Erythroblast (primary cell): ENCODE results near the gene MOB3B.
A peak's percentile ranks its signal among the peaks of the same experiment; 100 is the strongest.

Experiments used
- DNase-seq, 2 experiments: peaks; one replicate each; lab custom pipeline; 2025; lab: John Stamatoyannopoulos, UW
- GATA1 ChIP-seq: IDR thresholded peaks from 2 replicates; pipeline ENCODE4 v1.6.1; 2011; ENCODE audit warnings: low read depth, mild to moderate bottlenecking, control low read depth, low read length, moderate library complexity
- POLR2A ChIP-seq: IDR thresholded peaks from 2 replicates; pipeline ENCODE4 v1.6.1; 2011; ENCODE audit warnings: mild to moderate bottlenecking, low read length

The MOB3B gene

DNA sequence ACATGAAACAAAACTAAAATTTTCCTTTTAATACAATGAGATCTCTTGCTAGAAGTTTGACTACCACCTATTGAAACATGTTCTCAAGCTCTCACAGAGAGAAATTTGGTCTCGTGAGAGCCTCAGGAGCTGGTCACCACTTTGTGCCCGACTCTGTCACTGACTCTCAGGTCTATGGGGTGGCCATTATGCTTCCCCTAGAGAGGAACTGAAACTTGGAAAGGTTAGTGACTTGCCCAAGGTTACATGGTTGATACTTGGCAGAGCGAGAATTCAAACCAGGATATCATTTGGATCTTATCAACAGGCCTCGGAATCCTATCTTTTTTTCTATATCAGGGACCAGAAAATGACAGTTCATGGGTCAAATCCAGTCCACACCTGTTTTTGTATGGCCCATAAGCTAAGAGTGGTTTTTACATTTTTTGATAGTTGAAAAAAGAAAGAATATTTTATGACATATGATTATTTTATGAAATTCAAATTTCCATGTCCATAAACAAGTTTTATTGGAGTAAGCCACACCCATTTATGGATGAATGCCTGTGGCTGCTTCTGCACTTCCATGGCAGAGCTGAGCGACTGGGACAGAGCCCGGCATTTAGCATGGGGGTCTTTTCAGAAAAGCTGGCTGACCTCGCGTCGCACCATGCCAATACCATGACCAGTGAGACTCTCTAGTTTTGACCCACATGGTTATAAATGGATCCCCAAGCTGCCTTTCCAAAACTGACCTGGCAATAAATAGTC lies 187.9 kb downstream of the MOB3B start:
- TF ChIP-seq POLR2A (no peak), GATA1 (no peak)
- no peak for DNase-seq

DNA sequence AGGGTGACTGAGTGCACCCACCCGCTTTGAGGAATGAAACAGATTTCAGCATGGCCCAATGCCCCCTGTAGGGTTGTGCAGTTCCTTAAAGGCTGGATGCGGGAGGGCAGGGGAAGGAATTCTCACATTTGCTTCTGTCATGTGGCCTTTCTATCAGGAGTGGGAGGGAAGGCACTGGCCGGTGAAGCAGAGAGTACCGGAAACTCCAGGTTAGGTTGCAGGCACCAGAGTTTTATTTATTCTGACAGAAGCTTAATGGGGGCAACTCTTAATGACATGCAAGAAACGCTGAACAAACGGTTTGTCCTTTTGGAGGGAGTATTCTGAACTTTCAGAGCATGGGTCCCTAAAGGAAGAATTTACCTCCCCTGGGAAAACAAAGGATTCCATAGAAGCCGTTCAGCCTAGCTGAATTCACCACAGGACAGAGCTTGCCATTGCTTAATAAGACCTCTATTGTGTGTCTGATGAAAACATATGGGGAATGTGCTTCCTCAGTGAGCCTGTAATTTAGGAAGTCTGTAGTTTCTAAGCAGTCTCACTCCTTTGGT lies 188.6 kb downstream of the MOB3B start:
- DNase-seq, result no peak
- TF ChIP-seq GATA1 (no peak), POLR2A (no peak)

DNA sequence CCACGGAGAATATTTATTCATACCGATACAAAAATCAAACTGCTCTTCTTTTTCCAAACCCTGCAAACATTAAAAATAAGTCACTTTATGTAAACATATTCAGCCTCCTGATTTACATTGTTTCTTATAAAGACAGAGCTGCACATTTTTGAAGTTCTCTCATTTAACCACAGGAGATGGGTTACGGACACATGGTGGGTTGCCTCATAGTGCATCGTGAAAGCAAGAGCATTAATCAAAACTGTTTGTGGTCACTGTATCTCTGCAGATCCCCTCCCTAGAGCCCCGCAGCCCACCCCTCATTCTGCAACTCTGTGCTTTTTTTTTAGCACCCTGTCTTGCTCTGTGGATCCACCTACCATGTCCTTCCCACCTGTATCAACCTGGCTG lies 189.3 kb downstream of the MOB3B start:
- no peak for DNase-seq
- TF ChIP-seq GATA1, result no peak
- TF ChIP-seq POLR2A, result no peak

DNA sequence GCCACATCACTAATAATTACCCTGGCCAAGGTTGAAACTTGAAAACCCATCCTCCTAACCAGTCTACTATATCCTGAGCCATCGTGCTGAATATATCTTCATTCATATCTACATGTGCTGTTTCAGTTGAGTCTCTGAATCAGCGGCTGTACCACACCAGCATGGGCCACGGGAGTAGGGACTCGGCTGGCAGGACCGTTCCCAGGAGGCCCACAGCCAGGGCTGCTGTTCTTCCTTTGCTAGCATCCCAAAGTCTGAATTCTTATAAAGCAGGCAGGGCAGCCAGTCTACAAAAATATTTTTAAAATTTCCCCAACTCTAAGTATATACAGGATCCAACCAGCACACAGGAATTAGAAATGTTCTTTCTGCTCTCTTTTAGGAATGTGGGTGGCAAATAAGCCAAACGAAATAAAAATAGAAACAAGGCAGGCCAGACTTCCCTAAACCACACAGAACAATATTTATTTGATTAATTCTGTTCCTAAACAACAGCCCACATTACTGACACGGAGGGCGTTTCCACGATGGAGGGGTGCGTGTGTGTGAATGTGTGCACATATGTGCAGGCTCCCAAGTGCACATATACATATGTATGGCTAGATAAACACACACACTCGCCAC lies 189.8 kb downstream of the MOB3B start:
- no peak for TF ChIP-seq GATA1
- no peak for DNase-seq

DNA sequence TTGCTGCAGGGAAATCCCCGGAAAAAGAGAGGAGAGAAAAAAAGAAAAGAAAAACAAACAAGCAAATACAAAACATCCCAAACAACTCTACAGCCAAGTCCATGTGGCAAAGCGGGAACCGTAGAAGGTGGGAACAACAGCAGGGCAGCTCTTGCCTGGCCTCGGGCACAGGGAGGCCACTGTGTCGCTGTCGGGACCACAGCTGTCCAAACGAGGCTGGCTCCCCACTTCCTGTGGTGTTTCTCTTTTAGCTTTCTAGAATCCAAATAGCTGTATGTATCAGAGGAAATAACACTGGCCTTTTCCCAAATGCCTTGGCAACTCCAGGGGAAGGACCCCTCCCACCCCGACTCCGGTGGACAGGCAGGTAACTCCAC lies 191.1 kb downstream of the MOB3B start:
- TF ChIP-seq GATA1 (no peak), POLR2A (no peak)
- no peak for DNase-seq

DNA sequence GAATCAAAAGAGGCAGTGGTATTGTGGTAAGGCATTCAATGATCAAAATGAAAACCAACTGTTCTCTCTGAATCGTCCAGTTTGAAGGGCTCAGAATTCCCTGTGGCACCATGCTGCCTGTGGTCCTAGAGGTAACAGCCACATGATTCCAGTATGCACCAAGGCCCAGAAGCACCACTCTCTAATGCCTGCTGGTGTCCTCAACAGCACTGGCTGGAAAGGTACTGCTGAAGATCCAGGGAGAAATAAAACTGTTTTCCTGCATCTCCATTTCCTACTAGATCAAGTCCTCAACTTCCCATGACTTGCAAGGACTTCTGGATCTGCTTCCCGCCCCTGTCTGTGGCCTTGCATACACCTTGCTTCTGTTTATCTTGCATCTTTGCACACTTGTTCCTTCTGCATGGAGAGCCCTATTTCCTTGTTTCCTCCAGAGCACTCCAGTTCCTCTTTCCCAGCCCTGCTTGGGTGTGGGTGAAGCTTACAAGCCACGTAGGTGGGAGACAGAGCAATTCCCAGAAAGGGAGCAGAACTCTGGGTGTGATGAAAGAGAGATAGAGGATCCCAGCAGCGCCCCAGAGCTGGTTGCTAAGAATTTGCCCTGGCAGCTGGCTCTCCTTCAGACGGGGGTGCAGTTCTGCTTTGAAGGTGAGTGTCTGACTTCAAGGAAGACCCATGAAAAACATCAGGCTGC lies 191.6 kb downstream of the MOB3B start:
- no peak for TF ChIP-seq POLR2A
- TF ChIP-seq GATA1, result no peak
- DNase-seq, result no peak

DNA sequence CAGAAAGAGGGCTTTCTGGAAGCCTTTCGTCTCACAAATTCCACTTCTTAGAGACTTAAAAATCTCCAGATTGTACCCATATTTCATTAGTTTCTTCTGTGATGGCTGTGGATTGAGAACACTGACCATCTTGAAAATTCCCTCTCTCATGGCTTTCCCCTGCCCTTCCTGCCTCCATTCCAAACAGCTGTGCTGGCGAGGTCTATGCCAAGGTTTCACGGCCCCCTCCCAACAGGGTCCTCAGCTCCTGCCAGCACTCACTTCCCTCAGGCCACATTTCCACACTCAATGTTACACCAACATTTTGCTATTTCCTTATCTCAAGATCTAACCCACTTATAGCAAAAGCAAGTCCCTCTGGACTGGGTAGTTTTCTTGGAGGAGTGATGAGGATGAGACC lies 192.4 kb downstream of the MOB3B start:
- no peak for DNase-seq
- TF ChIP-seq POLR2A, result no peak
- TF ChIP-seq GATA1, result no peak

DNA sequence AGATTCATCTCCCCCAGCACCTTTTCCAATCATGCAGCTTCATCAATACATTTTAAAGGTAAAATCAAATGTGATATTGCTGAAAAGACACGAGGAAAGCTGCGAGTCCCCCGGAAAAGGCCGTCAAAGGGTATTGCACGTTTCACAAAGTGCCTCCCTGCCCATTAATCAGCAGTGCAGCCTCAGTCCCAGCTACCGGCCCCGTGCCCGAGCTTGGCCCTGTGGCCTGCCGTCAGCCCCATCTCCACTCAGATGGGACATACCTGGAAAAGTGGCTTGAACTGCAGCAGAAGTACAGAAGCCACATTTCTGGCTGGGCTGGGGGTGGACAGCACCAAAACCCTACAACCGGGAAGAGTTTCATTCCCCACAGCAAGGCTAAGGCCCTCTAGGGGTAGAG lies 192.8 kb downstream of the MOB3B start:
- TF ChIP-seq POLR2A (no peak), GATA1 (no peak)
- DNase-seq, result no peak

DNA sequence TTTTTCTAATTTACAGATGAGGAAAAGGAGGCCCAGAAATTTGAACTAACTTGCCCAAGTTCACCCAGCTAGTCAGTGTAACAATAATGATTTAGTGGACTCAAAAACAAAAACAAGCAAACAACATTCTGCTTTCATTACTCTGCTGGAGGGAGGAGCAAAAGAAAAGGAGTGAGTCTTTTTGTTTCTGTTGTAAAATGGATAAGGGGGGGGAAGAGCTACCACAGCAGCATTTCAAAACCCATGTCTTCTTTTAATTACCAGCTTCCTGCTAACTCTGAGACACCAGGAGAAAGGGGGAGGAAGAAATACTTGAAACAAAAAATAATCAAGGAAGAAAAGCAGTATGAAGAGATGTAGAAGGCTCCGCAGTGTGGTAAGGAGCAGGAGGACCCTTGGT lies 193.5 kb downstream of the MOB3B start:
- DNase-seq, result no peak
- no peak for TF ChIP-seq GATA1
- TF ChIP-seq POLR2A, result no peak

DNA sequence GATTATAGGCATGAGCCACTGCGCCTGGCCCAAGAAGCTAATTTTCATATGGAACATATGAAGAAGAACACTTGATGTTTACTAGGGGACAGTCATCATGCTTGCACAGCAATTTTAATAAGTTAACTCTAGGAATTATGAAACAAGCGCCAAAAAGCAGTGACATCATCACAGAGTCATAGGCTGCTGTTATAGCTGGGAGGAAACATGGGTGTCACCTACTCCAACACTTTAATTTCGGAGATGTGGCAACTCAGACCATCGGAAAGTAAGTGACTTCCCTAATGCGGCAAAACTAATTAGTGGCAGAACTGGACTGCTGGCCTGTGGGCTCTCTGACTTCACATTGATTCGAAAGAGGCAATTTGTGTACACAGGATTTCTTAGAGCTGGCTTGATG lies 194.5 kb downstream of the MOB3B start:
- DNase-seq, result peak in 1 of 2 experiments; percentile 23
- no peak for TF ChIP-seq POLR2A
- TF ChIP-seq GATA1, result no peak

DNA sequence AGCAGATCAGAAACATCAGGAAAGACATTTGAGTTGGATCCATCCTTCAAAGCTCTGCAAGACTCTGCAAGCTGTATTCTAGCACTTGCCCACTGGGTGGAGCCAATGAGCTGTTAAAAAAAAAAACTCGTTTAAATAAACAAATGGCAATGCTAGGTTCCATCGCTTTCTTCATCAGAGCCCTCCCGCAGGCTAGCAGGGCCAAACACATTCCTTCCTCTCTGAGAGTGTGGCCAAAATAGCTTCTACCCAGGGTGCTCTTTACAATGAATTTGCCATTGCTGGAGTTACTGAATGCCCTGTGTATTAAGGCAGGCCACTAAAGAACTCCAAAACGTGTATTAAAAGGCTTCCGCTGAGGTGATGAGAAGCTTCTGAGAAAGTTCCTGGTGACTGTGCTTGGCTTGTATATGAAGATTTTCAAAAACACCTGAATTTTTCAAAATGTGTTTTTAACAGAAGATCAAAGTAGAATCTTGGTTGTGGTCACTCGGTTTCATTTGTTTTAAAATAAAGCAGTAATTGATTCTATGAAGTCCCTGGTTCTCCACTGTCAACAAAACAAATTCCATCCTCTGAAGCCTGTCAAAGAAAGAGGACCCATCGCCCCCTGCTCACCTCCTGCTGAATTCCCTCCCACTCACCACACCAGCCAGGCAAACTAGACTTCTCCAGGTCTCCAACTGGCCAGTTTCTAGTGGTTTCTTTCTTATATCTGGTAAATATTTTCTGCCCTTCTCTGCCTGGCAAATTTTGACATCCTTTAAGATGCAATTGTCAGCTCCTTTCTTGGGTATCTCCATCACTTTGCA lies 196.2 kb downstream of the MOB3B start:
- DNase-seq, result peak; percentile 78 to 87
- TF ChIP-seq GATA1 (no peak), POLR2A (no peak)

DNA sequence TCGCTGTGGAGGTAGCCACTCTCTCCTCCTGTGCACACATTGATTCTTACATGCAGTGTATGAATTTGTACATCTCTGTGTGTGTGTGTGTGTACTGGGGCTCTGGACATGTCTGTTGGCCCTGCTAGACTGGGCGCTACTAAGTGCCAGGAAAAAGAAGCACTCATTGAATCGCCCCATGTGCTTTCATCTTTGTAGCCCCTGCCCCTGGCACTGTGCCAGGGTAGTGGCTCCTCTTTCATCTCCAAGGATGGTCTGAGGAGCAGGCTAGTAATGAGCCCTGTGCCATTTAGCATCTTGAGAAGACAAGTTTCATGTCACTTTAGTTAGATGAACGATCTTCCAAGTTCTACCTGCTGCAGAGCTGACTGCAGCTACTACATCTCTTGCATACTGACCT lies 198.2 kb downstream of the MOB3B start:
- no peak for DNase-seq
- TF ChIP-seq POLR2A (no peak), GATA1 (no peak)

DNA sequence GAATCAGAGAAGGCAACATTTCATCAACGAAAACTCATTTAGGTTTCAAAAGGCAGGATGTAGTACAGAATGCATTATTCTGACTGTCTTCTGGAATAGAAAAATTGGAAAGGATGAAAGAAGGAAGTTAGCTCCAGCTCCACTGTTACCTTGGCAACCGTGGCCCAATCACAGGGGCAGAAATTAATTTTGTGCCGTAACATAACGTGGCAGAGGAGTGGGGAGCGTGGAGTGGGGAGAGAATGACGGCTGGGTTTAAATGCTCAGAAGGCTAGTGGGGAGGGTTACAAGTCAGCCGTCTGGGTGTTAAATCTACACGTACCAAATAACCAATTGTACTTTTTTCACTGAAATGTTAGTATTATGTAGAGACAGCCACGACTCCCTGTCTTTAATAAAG lies 200.3 kb downstream of the MOB3B start:
- TF ChIP-seq POLR2A (no peak), GATA1 (no peak)
- no peak for DNase-seq
